Lung microvascular endothelial cell (primary cell): ENCODE data around the gene F5. TPM values are rescaled to one million over a fixed set of nuclear protein-coding genes. Genes with fewer than 3 reads are reported as not detected.
"Not testable (repeated sequence)": the region's sequence is repeated elsewhere in the genome, so short reads cannot be mapped to it uniquely, and the experiment has no call there.

Source experiments
- DNase-seq, 2 donors: peaks; one replicate each; pipeline versions ENCODE4 v3.0.0 to v3.0.0-alpha.2; 2010; ENCODE audit warnings: low read depth in 2 of 2
- total RNA-seq: library from RNA; depleted of rRNA; stranded (reverse); fragments of >200 nt; gene quantifications from 2 replicates; pipeline ENCODE4 v1.2.1, GENCODE V29; 2014

F5 gene
- total RNA-seq, 1 donor from 2014 or later: not detected

- peak in 1 of 2 donors; percentile 70 for DNase-seq
These were observed 74.8 kb downstream of the F5 start for GRCh38 chr1:169511316-169512005.

- DNase-seq: no peak
These were observed 76.2 kb downstream of the F5 start for GRCh38 chr1:169510060-169510459.

GRCh38 chr1:169509354-169509753 lies 76.9 kb downstream of the F5 start:
- DNase-seq: no peak

DNA sequence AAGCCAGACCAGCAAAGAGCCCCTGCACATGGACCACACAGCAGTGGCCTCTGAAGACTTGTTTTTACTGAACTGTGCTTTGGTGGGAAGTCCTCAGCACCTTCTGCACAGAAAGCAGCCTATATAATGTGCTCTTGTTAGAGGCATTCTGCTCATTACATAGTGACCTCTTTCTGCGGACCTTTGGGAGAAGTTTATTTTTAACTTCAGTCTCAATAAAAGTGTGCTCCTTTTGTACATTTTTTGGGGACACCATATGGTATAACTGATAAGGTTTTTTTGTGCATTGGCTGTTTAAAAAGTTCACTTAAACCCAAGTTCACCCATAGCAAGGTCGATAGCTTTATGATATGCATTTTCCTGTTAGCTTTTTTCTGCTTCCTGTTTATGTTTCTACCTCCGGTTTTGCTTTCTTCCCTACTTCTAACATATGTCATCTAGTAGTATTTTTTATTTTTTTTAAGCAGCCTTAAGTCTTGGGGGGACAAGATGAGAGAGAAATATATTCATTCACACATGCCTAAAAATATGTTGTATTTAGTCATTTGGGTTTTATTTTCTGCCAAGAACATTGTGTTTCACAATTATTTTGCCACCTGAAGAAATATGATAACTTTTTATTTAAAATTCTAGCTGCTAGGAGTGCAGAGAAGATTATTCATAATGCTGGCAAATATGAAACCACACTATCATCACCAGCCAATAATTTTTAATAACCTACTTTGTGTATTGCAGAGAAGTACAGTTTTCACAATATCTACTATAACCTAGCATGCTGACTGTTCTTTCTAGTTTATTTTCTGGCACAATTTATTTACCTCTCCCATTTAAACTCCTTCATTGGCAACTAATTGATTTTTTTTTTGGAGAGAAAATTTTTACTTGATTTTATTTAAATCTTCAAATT lies 77.6 kb downstream of the F5 start:
- no peak for DNase-seq

DNA sequence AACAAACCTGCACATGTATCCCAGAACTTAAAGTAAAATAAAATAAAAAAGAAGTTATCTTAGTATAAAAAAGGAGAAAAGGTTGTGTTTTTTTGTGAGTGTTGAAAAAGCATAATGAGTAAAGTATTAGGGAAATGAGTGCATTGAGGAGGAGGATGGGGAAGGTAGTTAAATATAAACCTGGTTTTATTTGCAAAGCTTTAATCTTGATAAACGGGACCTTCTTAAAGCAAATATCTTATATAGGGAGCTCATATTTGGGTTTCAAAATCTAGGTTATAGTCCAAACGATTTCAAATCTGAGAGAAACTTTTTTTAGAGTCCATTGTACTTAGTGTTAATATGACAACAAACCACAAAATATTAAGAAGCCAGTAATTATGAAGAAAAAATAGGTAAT lies 78.9 kb downstream of the F5 start:
- no peak for DNase-seq

DNA sequence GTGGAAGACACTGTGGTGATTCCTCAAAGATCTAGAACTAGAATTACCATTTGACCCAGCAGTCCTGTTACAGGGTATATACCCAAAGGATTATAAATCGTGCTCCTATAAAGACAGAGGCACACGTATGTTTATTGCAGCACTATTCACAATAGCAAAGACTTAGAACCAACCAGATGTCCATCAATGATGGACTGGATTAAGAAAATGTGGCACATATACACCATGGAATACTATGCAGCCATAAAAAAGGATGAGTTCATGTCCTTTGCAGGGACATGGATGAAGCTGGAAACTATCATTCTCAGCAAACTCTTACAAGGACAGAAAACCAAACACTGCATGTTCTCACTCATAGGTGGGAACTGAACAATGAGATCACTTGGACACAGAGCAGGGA lies 82.7 kb downstream of the F5 start:
- DNase-seq: not testable (repeated sequence)

DNA sequence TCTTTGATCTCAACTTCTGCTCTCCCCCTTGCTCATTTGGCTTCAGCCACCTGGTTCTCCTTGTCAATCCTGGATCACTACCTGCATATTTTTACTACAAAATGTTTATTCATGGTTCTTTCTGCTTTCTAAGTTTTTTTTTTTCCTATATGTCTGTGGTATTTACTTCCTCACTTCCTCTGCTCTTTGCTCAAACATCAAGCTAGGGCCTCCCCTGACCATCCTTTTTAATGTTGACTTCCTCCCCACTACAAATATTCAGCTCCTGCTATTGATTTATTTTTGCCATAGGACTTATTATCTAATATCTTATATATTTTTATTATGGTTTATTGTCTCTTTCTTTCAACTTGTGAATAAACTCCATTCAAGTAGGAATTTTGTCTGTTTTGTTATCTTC lies 86.5 kb downstream of the F5 start:
- DNase-seq: no peak

GRCh38 chr1:169497317-169497716 lies 89.0 kb downstream of the F5 start:
- DNase-seq: no peak

- no peak for DNase-seq
These were observed 90.4 kb downstream of the F5 start for GRCh38 chr1:169495916-169496315.

GRCh38 chr1:169495046-169495775 lies 91.1 kb downstream of the F5 start:
- no peak for DNase-seq

DNA sequence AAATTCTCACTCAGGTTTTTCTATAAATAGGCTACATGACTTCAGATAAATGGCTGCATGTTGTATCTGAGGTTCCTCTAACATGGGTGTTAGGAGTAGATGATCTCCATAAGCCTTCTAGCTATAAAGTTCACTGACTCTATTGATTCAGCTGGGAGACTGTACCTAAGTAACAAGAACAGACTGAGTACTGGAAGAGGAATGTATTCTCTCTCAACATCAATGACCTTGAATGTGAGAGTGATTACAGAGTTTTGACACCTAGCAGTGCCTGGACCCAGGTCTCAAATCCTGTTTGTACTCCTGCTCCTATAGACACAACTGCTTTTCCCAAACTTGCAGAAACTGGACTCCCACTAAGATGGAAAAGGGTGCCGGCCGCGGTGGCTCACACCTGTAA lies 91.9 kb downstream of the F5 start:
- DNase-seq: no peak

- DNase-seq: no peak
These were observed 93.0 kb downstream of the F5 start for GRCh38 chr1:169493251-169493650.

GRCh38 chr1:169491845-169492281 lies 94.4 kb downstream of the F5 start:
- no peak for DNase-seq

GRCh38 chr1:169488157-169488556 lies 98.1 kb downstream of the F5 start:
- DNase-seq: no peak

- DNase-seq: no peak
These were observed 98.7 kb downstream of the F5 start for GRCh38 chr1:169487561-169487960.

- DNase-seq: no peak
These were observed 99.1 kb downstream of the F5 start for GRCh38 chr1:169487133-169487532.

DNA sequence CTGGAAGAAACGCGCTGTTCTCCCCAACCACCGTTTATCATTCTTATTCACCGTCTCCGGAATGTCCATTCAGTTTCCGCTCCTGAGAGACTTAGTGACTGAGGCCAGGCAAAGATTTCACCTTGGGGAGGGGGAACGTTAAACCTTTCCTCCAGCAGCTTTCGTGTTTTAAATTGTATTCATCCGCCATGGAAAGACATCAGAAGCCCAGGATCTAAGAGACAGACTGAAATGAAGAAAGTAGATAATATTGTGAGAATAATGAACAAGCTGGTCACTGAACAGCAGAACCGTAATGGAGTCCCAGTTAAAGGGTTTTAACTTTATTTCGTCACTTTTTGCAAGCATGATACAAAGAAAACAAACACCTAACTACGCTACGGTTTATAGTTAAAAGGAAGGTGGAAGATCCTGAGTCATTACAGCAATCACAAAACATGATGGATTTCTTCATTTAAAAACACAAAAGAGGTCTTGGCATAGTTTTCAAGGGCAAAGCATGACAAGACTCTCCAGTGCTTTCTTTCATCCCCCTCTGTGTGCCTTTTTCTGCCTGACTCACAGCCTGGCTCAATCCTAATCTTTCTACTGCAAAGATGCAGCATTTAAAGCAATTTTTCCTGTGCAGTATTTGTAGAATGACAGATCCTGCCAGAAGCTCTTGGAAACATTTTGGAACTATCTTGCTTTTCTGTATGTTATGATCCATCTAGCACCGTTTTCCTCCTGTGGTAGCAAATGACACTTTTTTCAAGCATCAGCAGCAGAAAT lies 99.8 kb downstream of the F5 start:
- DNase-seq: peak; percentile 3 to 42

DNA sequence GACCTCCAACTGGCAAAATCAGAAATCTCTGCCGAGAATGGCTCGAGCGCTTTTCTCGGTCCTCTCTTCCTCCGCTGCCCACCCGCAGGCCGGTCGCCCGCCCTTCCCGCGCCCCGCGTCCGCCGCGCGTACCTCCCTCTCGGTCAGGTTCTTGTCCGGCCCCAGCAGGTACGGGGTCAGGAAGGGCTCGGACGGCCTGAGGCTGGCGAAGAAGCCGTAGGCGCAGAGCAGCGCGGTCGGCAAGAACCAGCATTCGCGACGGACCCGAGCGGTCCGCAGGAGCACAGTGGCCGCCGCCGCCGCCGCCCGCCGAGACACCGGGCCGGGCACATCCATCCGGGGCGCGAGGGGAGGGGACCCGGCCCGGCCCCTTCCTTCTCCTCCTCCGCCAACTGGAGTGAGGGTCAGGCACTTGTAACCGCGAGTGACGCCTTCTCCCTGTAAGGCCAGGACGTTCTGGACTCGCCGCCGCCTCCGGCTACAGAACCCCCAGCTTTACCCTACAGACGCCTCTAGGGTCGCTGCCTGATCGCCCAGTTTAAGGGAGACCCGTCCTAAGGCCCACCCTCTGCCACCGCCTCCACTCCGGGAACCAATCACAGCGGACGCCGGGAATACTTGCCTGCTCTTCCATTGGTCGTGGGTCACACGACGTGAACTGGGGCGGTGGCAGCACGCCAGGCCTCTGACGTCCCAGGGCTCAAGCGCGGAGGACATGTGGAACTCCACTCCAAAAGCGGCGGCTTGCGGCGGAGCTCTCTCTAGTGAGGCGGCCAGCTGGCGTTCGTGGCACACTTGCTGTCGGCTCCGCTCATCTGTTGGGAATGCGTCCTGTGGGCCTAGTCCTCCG lies 100.6 kb downstream of the F5 start, which contains the start of gene SLC19A2:
Gene SLC19A2, minus strand, starts transcription at position 514 of the 850 bp plus-strand sequence. Its CDS starts 178 bp downstream, at position 336.
- DNase-seq: peak; percentile 98 to 99

DNA sequence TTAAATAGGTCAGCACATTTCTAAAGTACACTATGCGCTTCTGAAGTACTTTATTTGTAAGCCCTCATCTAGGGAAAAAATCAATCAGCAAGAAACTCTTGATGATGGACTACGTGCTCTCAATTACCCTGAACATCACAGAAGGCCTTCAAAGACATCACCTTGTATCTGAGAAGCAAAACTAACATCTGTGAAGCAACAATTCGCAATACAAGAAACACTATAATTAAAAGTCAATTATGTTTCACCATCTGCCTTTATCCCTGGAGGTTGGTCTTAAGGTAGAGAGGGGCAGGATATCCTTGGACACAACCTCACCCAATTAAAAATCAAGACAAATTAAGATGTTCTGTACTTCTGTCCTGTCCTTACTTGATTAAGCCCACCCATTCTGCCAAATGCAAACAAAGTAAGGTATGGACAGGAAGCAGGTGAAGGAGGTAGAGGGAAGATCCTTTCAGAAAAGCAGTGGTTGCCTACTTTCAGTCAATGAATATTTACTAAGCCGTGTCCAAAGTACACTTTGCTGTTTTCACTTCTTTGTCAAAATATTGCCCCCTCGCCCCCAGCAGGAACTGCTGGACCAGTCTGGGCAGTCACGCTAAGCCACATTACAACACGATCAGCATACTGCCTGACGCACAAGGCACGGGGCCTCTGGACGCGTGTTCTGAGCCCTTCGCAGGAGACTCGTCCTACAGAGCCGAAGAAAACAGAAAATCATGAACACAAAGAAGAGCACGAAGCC lies 101.4 kb downstream of the F5 start:
- peak; percentile 63 to 79 for DNase-seq
